ENCODE measurements around the gene UCK2.

UCK2 gene

DNA sequence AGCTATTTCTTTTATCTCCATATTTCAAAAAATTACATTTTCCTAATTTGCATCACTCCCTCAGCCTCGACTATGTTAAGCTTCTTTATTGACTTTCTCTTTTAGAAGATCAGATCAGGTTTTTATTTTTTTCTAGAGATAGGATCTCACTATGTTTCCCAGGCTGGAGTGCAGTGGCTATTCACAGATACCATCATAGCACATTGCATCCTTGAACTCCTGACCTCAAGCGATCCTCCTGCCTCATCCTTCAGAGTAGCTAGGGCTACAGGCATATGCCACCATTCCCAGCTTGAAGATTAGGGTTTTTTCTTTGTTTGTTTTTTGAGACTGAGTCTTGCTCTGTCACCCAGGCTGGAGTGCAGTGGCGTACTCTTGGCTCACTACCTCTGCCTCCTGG, 20.1 kb downstream of the UCK2 start:
- H3K4me3 ChIP-seq (ENCODE audit: low read length), result no peak overlapping the region
- H3K9me3 ChIP-seq (ENCODE audit: control insufficient read depth, low read length), result no peaks in the 10 kb centered on the region
- H3K27me3 ChIP-seq (ENCODE audit: control insufficient read depth, insufficient read depth, low read length), result no peaks in the 10 kb centered on the region
- H3K4me1 ChIP-seq (ENCODE audit: control insufficient read depth, insufficient read depth, low read length), result peaks cover 33% of the 10 kb centered on the region
- H3K36me3 ChIP-seq (ENCODE audit: control insufficient read depth, insufficient read depth, low read length), result no peaks in the 10 kb centered on the region
- no peak overlapping the region for H3K9ac ChIP-seq (ENCODE audit: low read length)

DNA sequence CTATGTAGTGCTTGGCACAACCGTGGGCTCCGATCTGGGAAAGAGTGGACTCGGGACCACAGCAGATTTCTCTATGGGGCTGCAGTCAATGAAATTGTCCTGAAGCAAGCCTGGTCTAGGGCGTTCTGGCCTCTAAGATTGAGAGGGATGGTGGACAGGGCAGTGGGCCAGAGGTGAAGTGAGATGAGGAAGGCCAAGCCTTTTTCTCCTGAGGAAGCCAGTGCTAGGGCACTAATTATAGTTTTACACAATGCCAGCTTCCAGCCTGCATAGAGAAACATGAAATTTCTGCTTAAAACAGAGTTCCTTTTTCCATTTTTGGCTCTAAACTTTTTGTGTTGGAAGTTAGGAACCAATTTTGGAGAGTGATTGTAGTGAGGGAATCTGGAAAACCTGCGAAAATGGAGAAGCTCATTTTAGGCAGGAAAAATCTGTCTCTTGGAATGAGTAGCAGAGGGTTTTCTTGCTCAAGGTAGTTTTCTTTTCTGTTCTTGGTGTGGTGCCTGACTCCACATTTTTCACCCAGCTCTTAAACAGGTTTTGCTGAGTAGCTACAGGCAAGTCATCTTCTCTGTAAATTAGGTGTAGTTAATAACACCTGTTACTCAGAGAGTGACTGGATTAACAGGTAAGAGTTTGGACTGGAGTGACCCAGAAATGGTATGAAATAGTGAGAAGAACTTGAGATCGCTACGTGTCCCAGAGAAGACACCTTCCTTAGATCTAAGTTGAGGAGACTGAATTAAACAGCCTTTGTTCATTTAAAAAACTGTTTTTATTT, 22.1 kb downstream of the UCK2 start:
- no peak overlapping the region for H3K9ac ChIP-seq (ENCODE audit: low read length)
- no peaks in the 10 kb centered on the region for H3K36me3 ChIP-seq (ENCODE audit: control insufficient read depth, insufficient read depth, low read length)
- peaks cover 27% of the 10 kb centered on the region for H3K4me1 ChIP-seq (ENCODE audit: control insufficient read depth, insufficient read depth, low read length)
- H3K9me3 ChIP-seq (ENCODE audit: control insufficient read depth, low read length), result no peaks in the 10 kb centered on the region
- no peak overlapping the region for H3K4me3 ChIP-seq (ENCODE audit: low read length)
- no peaks in the 10 kb centered on the region for H3K27me3 ChIP-seq (ENCODE audit: control insufficient read depth, insufficient read depth, low read length)

DNA sequence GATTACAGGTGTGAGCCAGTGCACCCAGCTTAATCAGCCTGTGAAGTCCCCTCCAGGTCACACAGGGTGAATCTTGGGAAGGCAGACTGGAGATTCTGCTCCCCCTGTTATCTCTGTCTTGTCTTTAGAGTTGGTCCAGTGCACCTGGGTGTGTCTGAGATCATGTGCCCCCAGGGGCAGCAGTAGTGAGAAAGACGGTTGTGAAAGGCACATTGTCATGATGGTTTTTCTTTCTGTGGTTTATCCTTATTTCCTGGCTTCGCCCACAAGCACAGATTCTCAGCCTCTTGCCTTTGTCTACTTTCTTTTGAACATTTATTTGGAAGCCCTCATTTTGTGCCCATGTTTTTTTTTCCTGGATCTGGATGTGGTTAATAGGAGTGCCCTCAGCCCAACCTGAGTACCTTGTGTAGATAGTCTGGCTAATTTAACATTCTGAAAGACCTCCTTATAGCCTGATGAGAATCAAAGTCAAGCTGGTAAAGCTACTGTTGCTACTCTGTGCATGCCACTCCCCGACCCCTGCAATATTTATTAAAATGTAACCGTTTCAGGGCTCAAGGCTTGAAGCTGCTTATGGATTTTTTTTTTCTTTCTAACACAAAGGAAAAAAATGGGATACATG, 23.7 kb downstream of the UCK2 start:
- H3K36me3 ChIP-seq (ENCODE audit: control insufficient read depth, insufficient read depth, low read length), result no peaks in the 10 kb centered on the region
- H3K9ac ChIP-seq (ENCODE audit: low read length), result no peak overlapping the region
- no peaks in the 10 kb centered on the region for H3K9me3 ChIP-seq (ENCODE audit: control insufficient read depth, low read length)
- H3K27me3 ChIP-seq (ENCODE audit: control insufficient read depth, insufficient read depth, low read length), result no peaks in the 10 kb centered on the region
- H3K4me1 ChIP-seq (ENCODE audit: control insufficient read depth, insufficient read depth, low read length), result peaks cover 22% of the 10 kb centered on the region
- no peak overlapping the region for H3K4me3 ChIP-seq (ENCODE audit: low read length)

DNA sequence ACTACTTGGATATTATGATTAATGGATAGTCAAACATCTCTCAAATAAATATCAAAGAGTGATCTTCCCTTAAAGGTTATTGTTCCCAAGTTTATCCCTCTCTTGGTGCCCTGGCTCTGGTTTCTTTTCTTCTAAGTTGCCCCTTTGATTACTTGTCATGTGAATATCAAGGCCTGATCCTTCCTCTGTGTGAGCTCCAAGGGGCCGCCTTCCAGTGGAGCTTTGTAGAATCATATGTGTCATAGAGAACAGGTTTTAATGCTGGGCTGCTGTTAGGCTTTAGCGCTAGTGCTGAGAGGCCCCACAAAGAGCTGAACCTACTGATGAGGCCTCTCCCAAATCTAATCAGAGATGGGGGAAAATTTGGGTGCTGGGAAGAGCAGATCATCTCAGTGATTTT, 25.5 kb downstream of the UCK2 start:
- Histone ChIP-seq H3K4me3 (ENCODE audit: low read length) (no peak overlapping the region), H3K27me3 (ENCODE audit: control insufficient read depth, insufficient read depth, low read length) (no peaks in the 10 kb centered on the region), H3K4me1 (ENCODE audit: control insufficient read depth, insufficient read depth, low read length) (peaks cover 30% of the 10 kb centered on the region), H3K9me3 (ENCODE audit: control insufficient read depth, low read length) (no peaks in the 10 kb centered on the region), H3K9ac (ENCODE audit: low read length) (no peak overlapping the region), H3K36me3 (ENCODE audit: control insufficient read depth, insufficient read depth, low read length) (no peaks in the 10 kb centered on the region)

DNA sequence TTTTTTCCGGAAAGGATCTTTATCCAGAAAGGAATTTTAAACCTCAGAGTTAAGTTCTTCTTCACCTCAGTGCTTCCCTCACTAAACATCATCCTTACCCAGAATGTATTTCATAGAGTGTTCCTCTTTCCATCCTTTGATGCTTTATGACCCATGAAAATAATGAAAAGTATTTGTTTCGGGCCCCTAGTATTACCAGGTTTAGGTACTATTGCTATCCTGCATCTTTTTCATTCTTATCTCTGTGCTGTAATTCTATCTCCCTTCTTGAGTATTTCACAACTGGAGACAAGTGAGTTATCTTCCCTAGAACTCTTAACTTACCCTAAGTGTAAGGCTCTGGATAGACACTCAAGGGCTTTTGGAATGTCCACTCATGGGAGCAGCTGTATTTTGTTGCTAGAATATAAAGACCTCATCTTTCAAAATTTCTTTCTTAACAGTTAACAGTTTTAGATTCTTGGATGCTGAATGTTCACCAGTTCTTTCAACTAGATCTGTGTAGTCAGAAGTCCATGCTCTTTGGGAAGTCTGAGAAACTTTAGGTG, 26.2 kb downstream of the UCK2 start:
- H3K4me3 ChIP-seq (ENCODE audit: low read length), result no peak overlapping the region
- H3K9ac ChIP-seq (ENCODE audit: low read length), result no peak overlapping the region
- H3K9me3 ChIP-seq (ENCODE audit: control insufficient read depth, low read length), result no peaks in the 10 kb centered on the region
- no peaks in the 10 kb centered on the region for H3K36me3 ChIP-seq (ENCODE audit: control insufficient read depth, insufficient read depth, low read length)
- H3K4me1 ChIP-seq (ENCODE audit: control insufficient read depth, insufficient read depth, low read length), result peaks cover 37% of the 10 kb centered on the region
- H3K27me3 ChIP-seq (ENCODE audit: control insufficient read depth, insufficient read depth, low read length), result no peaks in the 10 kb centered on the region

DNA sequence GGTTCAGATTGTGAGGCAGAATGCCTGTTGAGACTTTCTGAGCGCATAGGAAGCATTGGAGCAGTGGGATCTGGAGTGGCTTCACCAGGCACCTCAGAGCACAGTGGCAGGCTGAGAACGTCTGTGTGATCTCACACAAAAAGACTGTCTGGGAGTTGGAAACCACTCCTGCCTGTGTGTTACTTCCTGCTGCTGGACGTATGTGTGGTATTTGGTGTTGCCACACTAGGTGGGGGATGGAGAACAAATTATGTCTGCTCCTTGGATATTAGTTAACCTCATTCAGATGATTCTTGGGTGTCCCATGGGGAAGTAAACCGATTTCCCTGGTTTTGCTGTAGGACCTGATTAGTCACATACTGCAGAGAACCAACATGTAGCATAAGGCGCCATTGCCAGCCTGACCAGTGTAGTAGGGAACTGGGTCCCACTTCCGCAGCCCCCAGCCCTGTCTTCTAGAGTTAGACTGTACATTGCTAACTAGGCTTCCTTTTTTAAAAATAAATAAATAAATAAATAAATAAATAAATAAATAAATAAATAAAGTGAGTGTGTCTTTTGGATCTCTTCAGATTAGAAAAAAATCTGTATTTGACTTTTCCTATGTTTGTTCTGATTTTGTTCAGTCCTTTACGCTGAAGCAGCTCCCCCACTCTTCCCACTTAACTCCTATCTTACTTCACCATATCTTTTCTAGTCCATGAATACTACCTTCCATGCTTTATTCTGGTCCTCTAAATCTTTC, 26.9 kb downstream of the UCK2 start:
- no peaks in the 10 kb centered on the region for H3K27me3 ChIP-seq (ENCODE audit: control insufficient read depth, insufficient read depth, low read length)
- no peaks in the 10 kb centered on the region for H3K9me3 ChIP-seq (ENCODE audit: control insufficient read depth, low read length)
- H3K4me1 ChIP-seq (ENCODE audit: control insufficient read depth, insufficient read depth, low read length), result peaks cover 33% of the 10 kb centered on the region
- no peak overlapping the region for H3K4me3 ChIP-seq (ENCODE audit: low read length)
- H3K36me3 ChIP-seq (ENCODE audit: control insufficient read depth, insufficient read depth, low read length), result no peaks in the 10 kb centered on the region
- H3K9ac ChIP-seq (ENCODE audit: low read length), result no peak overlapping the region

DNA sequence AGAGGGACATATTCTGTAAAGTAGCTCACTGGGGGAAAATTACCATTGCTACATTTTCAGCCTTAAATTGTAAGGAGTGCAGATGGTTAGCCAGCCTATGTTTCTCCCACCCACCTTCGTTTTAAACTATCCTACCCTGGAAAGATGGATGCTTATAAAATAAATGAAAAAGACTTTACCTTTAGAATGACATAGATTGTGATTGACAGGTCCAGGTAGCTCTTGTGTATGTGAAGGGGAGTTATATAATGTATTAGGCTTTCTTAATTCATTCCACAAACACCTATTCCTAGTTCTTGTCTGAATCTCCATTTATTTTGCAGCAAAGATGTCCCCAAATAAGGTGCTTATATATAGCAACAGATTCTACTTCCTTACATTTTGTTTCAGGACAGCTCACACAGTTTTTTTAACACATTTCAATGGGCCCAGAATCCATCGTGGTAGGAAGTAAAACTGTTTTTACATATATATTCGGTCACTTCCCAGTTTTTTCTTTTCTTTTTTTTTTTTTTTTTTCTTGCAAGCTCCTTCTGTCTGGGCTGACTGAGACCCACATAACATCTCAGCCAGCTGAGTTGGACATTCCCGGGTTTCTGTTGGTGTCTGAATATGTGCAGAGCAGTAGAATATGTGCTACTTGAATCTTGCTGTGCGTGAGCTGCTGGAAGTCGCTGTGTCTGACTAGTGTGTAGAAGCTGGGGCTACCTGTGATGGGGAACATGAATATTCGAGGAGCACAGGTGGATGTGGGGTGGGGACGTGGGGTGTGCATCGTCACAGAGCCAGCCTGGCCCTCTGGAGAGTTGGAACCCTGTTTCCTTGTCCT, 27.8 kb downstream of the UCK2 start:
- no peaks in the 10 kb centered on the region for H3K27me3 ChIP-seq (ENCODE audit: control insufficient read depth, insufficient read depth, low read length)
- no peak overlapping the region for H3K4me3 ChIP-seq (ENCODE audit: low read length)
- H3K9ac ChIP-seq (ENCODE audit: low read length), result no peak overlapping the region
- H3K36me3 ChIP-seq (ENCODE audit: control insufficient read depth, insufficient read depth, low read length), result no peaks in the 10 kb centered on the region
- H3K4me1 ChIP-seq (ENCODE audit: control insufficient read depth, insufficient read depth, low read length), result peaks cover 39% of the 10 kb centered on the region
- H3K9me3 ChIP-seq (ENCODE audit: control insufficient read depth, low read length), result no peaks in the 10 kb centered on the region

DNA sequence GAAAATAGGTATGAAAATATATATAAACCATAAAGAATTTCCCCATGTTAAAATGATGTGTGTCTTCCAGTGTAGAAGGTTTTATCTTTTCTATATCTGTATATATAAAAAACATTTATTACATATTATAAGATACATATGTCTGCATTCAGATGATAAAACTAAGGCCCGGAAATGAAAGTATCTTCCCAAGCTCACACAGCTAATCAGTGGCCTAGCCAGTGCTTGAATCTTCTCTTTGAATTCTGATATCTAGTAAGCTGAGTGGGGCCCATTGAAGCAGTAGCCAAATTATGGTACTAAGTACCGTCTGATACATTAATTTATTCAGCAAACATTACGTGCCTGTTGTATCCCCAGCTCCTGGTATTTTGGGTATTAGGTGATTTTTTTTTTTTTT, 28.6 kb downstream of the UCK2 start:
- Histone ChIP-seq H3K36me3 (ENCODE audit: control insufficient read depth, insufficient read depth, low read length) (no peaks in the 10 kb centered on the region), H3K9ac (ENCODE audit: low read length) (no peak overlapping the region), H3K4me3 (ENCODE audit: low read length) (no peak overlapping the region), H3K27me3 (ENCODE audit: control insufficient read depth, insufficient read depth, low read length) (no peaks in the 10 kb centered on the region), H3K9me3 (ENCODE audit: control insufficient read depth, low read length) (no peaks in the 10 kb centered on the region), H3K4me1 (ENCODE audit: control insufficient read depth, insufficient read depth, low read length) (peaks cover 39% of the 10 kb centered on the region)

DNA sequence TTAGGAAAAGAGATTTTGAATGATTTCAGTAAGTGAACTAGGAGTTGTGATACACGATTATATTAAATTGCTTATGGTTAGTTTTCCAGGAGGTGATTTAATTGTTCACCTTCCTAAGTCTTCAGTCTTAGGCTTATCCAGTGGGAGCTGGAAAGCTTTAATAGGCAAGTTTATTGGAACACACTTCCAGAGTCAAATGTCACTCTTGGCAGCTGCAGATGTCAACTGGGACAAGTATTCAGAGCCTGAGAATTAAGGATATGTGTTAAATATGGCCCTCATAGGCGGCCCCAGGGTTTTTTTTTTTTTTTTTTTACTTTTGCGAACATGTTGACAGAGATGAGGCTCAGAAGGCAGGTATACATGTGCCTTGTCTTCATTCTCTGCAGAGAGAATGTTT, 29.2 kb downstream of the UCK2 start:
- Histone ChIP-seq H3K9me3 (ENCODE audit: control insufficient read depth, low read length) (no peaks in the 10 kb centered on the region), H3K27me3 (ENCODE audit: control insufficient read depth, insufficient read depth, low read length) (no peaks in the 10 kb centered on the region), H3K9ac (ENCODE audit: low read length) (no peak overlapping the region), H3K4me3 (ENCODE audit: low read length) (no peak overlapping the region), H3K36me3 (ENCODE audit: control insufficient read depth, insufficient read depth, low read length) (no peaks in the 10 kb centered on the region), H3K4me1 (ENCODE audit: control insufficient read depth, insufficient read depth, low read length) (peaks cover 39% of the 10 kb centered on the region)

DNA sequence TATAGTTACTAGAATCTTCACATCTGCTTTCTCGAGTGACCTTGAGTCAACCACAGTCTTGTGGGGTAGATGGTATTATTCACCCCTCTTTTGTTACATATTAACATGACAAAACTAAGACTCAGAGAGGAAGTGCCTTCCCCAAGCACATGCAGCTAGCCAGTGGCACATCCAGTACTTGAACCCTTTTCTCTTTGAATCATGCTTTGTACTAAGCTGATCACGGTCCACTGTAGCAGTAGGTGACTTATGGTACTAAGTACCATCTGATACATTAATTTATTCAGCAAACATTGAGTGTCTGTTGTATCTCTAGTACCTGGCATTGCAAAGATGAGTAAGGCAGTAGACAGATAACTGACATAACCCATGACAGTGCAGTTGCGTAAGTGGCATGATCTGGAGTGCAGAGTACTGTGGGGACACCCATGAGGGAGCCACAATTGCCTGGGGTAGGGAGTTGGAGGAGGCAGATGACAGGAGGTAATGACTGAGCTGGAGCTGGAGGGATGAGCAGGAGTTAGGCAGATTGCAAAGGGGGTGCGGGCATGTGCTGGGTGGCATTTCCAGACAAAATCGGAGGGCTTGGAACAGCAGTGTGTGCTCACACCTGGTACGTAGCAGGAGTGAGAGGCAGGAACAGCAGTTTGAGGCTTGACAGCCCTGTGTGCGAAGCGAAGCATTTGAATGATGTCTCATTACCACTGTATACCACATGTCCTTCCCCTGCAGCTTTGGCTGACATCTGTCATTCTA, 29.8 kb downstream of the UCK2 start:
- no peaks in the 10 kb centered on the region for H3K9me3 ChIP-seq (ENCODE audit: control insufficient read depth, low read length)
- no peak overlapping the region for H3K9ac ChIP-seq (ENCODE audit: low read length)
- H3K36me3 ChIP-seq (ENCODE audit: control insufficient read depth, insufficient read depth, low read length), result no peaks in the 10 kb centered on the region
- no peaks in the 10 kb centered on the region for H3K27me3 ChIP-seq (ENCODE audit: control insufficient read depth, insufficient read depth, low read length)
- H3K4me3 ChIP-seq (ENCODE audit: low read length), result no peak overlapping the region
- peaks cover 43% of the 10 kb centered on the region for H3K4me1 ChIP-seq (ENCODE audit: control insufficient read depth, insufficient read depth, low read length)

DNA sequence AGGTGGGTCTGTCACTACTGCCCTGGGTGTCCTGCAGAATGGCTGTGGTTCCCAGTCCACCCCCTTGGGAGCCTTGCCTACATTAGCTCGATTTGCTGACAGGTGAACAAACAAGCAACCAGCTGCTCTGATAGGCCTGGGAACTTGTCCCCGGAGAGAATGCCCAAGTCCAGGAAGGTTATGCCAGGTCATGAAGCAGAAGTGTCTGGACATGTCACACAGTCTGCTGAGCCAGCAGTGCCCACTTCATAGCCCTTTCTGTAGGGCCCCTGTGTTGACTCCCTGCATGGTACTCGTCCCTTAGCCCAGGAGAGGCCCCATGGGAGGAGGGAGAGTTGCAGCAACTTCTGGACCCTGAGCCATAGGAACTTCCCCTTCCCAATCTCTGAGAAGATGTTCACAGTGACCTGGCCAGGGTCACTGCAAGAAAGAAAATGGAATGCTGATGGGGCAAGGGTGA, 31.0 kb downstream of the UCK2 start:
- Histone ChIP-seq H3K27me3 (ENCODE audit: control insufficient read depth, insufficient read depth, low read length) (no peaks in the 10 kb centered on the region), H3K4me3 (ENCODE audit: low read length) (no peak overlapping the region), H3K9ac (ENCODE audit: low read length) (no peak overlapping the region), H3K4me1 (ENCODE audit: control insufficient read depth, insufficient read depth, low read length) (peaks cover 45% of the 10 kb centered on the region), H3K9me3 (ENCODE audit: control insufficient read depth, low read length) (no peaks in the 10 kb centered on the region), H3K36me3 (ENCODE audit: control insufficient read depth, insufficient read depth, low read length) (no peaks in the 10 kb centered on the region)

All from mucosa of stomach (tissue), 1 donor.